HL-60 (cell line): ENCODE measurements around the gene SLC25A10.

ENCODE experiments used
- CTCF ChIP-seq: IDR thresholded peaks from one replicate; pipeline ENCODE4 v1.5.1; 2011; ENCODE audit warnings: low read length, control low read depth, inconsistent platforms; ENCODE audit not compliant: insufficient read depth
- GABPA ChIP-seq: IDR thresholded peaks from 2 replicates; pipeline ENCODE4 v1.6.1; 2012; ENCODE audit warnings: low read depth
- POLR2AphosphoS5 ChIP-seq: IDR thresholded peaks from 2 replicates; pipeline ENCODE4 v1.6.1; 2012; ENCODE audit warnings: low read depth
- SPI1 ChIP-seq: IDR thresholded peaks from 2 replicates; pipeline ENCODE4 v1.6.1; 2012; ENCODE audit warnings: low read depth, mild to moderate bottlenecking, borderline replicate concordance
- TF ChIP-seq, protein P1 (sequence below): IDR thresholded peaks from 2 replicates; pipeline ENCODE4 v1.6.1; 2012; ENCODE audit warnings: low read depth; ENCODE audit not compliant: insufficient replicate concordance

DNA sequence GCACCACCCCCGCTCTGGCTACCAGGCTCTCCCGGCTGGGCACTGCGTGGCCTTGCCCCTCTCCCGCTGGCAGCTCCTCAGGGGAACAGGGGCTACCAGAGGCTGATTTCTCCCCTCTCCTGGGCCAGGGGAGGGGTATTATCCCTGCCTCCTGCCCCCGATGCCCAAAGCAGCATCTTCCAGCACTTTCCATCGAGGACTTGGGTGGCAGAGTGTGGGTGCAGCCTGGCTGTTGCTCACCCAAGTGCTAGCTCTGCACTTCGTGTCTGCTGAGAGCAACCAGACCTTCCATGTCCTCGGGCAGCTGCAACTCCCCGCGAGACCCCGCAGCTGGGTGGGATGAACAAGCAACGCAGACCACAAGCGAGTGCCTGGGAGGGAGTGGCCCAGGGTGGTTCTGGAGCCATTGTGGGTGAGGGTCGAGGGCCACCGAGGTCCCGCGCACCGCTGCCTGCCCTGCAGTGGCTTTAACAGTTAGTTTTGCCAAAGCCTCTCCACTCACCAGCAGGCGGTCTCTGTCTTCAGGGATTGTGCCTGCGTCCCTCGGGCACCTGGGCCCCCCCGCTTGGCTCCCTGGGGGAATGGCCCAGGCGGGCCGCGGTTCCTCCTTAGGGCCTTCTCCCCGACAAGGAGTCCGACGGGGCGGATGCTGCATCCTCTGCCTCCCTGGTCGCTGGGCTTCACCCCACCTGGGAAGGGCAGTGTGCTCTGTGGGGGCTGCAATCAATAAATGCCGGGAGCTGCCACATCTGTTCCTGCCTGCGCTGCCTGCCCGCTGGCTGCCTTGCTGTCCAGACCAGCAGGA, 8.4 kb downstream of the SLC25A10 start:
- TF ChIP-seq CTCF (no peak), POLR2AphosphoS5 (no peak; the same call in 1 of the 2 replicates), GABPA (no peak), SPI1 (no peak)
- TF ChIP-seq, protein P1, sequence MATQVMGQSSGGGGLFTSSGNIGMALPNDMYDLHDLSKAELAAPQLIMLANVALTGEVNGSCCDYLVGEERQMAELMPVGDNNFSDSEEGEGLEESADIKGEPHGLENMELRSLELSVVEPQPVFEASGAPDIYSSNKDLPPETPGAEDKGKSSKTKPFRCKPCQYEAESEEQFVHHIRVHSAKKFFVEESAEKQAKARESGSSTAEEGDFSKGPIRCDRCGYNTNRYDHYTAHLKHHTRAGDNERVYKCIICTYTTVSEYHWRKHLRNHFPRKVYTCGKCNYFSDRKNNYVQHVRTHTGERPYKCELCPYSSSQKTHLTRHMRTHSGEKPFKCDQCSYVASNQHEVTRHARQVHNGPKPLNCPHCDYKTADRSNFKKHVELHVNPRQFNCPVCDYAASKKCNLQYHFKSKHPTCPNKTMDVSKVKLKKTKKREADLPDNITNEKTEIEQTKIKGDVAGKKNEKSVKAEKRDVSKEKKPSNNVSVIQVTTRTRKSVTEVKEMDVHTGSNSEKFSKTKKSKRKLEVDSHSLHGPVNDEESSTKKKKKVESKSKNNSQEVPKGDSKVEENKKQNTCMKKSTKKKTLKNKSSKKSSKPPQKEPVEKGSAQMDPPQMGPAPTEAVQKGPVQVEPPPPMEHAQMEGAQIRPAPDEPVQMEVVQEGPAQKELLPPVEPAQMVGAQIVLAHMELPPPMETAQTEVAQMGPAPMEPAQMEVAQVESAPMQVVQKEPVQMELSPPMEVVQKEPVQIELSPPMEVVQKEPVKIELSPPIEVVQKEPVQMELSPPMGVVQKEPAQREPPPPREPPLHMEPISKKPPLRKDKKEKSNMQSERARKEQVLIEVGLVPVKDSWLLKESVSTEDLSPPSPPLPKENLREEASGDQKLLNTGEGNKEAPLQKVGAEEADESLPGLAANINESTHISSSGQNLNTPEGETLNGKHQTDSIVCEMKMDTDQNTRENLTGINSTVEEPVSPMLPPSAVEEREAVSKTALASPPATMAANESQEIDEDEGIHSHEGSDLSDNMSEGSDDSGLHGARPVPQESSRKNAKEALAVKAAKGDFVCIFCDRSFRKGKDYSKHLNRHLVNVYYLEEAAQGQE: no peak
